HepG2 (cell line): ENCODE results near the gene CYB5R2. TPM values are rescaled to one million over a fixed set of nuclear protein-coding genes. Genes with fewer than 3 reads are reported as not detected.

ENCODE experiments used
- ATAC-seq: fragments of 200-7000 bp; cut with Tn5 transposase; 3 replicates; pipeline ENCODE4 v1.9.1; 2020; ENCODE audit warnings: mild to moderate bottlenecking, moderate library complexity
- BruUV-seq: library from RNA; stranded (reverse); fragments of 400-500 nt; replicated peaks from 2 replicates; lab custom pipeline; 2021; lab: Mats Ljungman, UMichigan
- CTCF ChIA-PET: fragments of 300-600 bp; formaldehyde crosslinking; extraction: SDS; loops from one replicate; lab custom pipeline; 2021; ENCODE audit warnings: low total read pairs, inconsistent platforms, low intra/inter-chr PET ratio; lab: Yijun Ruan, JAX
- POLR2A ChIA-PET: fragments of 350-600 bp; sonication (Branson Sonifier 250); formaldehyde crosslinking; loops from one replicate; lab custom pipeline; 2020; ENCODE audit warnings: antibody characterized with exemption, inconsistent platforms; lab: Yijun Ruan, JAX
- DNase-seq: peaks from one replicate; pipeline ENCODE4 v3.0.0-alpha.2; 2015; ENCODE audit warnings: low spot score
- FAIRE-seq: peaks from 3 replicates; lab custom pipeline; 2011; peaks lifted over from hg19 to GRCh38; lab: Jason Lieb, UNC
- H2AFZ ChIP-seq: one replicate; pipeline ENCODE4 v1.6.1; 2011; ENCODE audit warnings: low read length, inconsistent platforms
- H3K27ac ChIP-seq: fragments of 300-600 bp; 3 replicates; pipeline ENCODE4 v1.8.0; 2011; ENCODE audit warnings: mixed run types, mild to moderate bottlenecking, mixed read lengths, low read length, inconsistent platforms; ENCODE audit not compliant: insufficient read depth; ENCODE audit errors: extremely low read length
- H3K27me3 ChIP-seq, 2 experiments: fragments of 200-600 bp in 1 of 2; 2 replicates in 1 of 2; 3 replicates in 1 of 2; pipeline versions ENCODE4 v1.6.0 to v1.8.0; 2011; ENCODE audit warnings: low read length in 2 of 2, mild to moderate bottlenecking in 2 of 2, moderate library complexity in 2 of 2, inconsistent platforms in 1 of 2; ENCODE audit not compliant: insufficient read depth in 2 of 2, control insufficient read depth in 1 of 2
- H3K36me3 ChIP-seq, 2 experiments: fragments of 200-600 bp in 1 of 2; replicated peaks in 1 of 2; 2 replicates in 1 of 2; 3 replicates in 1 of 2; pipeline versions ENCODE4 v1.5.1 to v1.8.0; 2011; ENCODE audit warnings: low read length in 2 of 2, inconsistent platforms in 1 of 2; ENCODE audit not compliant: insufficient read depth in 2 of 2, control insufficient read depth in 1 of 2
- H3K4me1 ChIP-seq: 2 replicates; pipeline ENCODE4 v1.5.1; 2012; ENCODE audit warnings: low read length, inconsistent platforms; ENCODE audit not compliant: insufficient read depth
- H3K4me2 ChIP-seq: 2 replicates; pipeline ENCODE4 v1.6.0; 2011; ENCODE audit warnings: low read depth, low read length, inconsistent platforms
- H3K4me3 ChIP-seq, 3 experiments: fragments of 200-600 bp in 1 of 3; sonication (generic), shearing (Covaris generic) in 1 of 3; replicated peaks in 1 of 3; 2 replicates each; pipeline ENCODE4 v1.5.1; 2011 to 2016; ENCODE audit warnings: low read length in 3 of 3, inconsistent platforms in 2 of 3, low read depth in 2 of 3, mild to moderate bottlenecking in 2 of 3, control low read depth in 1 of 3, mixed read lengths in 1 of 3; ENCODE audit not compliant: insufficient read depth in 1 of 3
- H3K79me2 ChIP-seq: one replicate; pipeline ENCODE4 v1.6.1; 2011; ENCODE audit warnings: low read length, inconsistent platforms; ENCODE audit not compliant: insufficient read depth
- H3K9ac ChIP-seq: 2 replicates; pipeline ENCODE4 v1.6.0; 2011; ENCODE audit warnings: mild to moderate bottlenecking, low read depth, low read length, inconsistent platforms; ENCODE audit not compliant: insufficient read depth
- H3K9me3 ChIP-seq: 2 replicates; pipeline ENCODE4 v1.5.1; 2012; ENCODE audit warnings: mild to moderate bottlenecking, low read length
- H4K20me1 ChIP-seq: 2 replicates; pipeline ENCODE4 v1.6.0; 2011; ENCODE audit warnings: inconsistent platforms, mild to moderate bottlenecking, low read length, moderate library complexity; ENCODE audit not compliant: insufficient read depth
- NFE2L2 ChIP-seq: fragments of 150-350 bp; IDR thresholded peaks from 2 replicates; pipeline ENCODE4 v1.6.1; 2014; ENCODE audit warnings: low read length
- POGK ChIP-seq: sonication (generic); formaldehyde crosslinking; conservative IDR thresholded peaks from 2 replicates; pipeline ENCODE4 v1.8.0; 2022; ENCODE audit warnings: mild to moderate bottlenecking, moderate library complexity, missing genetic modification reagents
- PPARG ChIP-seq: conservative IDR thresholded peaks from 2 replicates; pipeline ENCODE4 v1.6.1; 2016; ENCODE audit warnings: missing biosample characterization, missing genetic modification reagents
- REPIN1 ChIP-seq: sonication (generic); formaldehyde crosslinking; IDR thresholded peaks from 2 replicates; pipeline ENCODE4 v1.8.0; 2022; ENCODE audit warnings: missing genetic modification reagents, low read depth, mild to moderate bottlenecking, borderline replicate concordance
- SIN3A ChIP-seq: IDR thresholded peaks from 2 replicates; pipeline ENCODE4 v1.6.1; 2011; ENCODE audit warnings: low read depth, mild to moderate bottlenecking, control low read depth, low read length, borderline replicate concordance
- TBX3 ChIP-seq: fragments of 450-650 bp; IDR thresholded peaks from 2 replicates; pipeline ENCODE4 v1.6.1; 2017; ENCODE audit warnings: antibody characterized with exemption, mild to moderate bottlenecking, inconsistent platforms, borderline replicate concordance
- U2AF1 ChIP-seq: fragments of 200-400 bp; formaldehyde crosslinking; optimal IDR thresholded peaks from 2 replicates; pipeline ENCODE3; 2017; ENCODE audit warnings: mild to moderate bottlenecking, low read depth, low read length
- ZFAT ChIP-seq: sonication (generic); formaldehyde crosslinking; conservative IDR thresholded peaks from 2 replicates; pipeline ENCODE4 v1.8.1; 2023; ENCODE audit warnings: missing genetic modification reagents, inconsistent platforms
- ZFP41 ChIP-seq: sonication (generic); formaldehyde crosslinking; IDR thresholded peaks from 2 replicates; pipeline ENCODE4 v1.4.0; 2020; ENCODE audit warnings: mild to moderate bottlenecking, missing genetic modification reagents, borderline replicate concordance
- ZFY ChIP-seq: sonication (generic); formaldehyde crosslinking; IDR thresholded peaks from 2 replicates; pipeline ENCODE4 v1.4.0; 2020; ENCODE audit warnings: missing genetic modification reagents
- ZNF510 ChIP-seq: sonication (generic); formaldehyde crosslinking; IDR thresholded peaks from 2 replicates; pipeline ENCODE4 v1.4.0; 2020; ENCODE audit warnings: low read depth, mild to moderate bottlenecking, missing genetic modification reagents
- ZSCAN30 ChIP-seq: sonication (generic); formaldehyde crosslinking; IDR thresholded peaks from 2 replicates; pipeline ENCODE4 v1.5.0; 2020; ENCODE audit warnings: mild to moderate bottlenecking, missing genetic modification reagents
- WGBS: methylation state at CpG from one replicate; pipeline ENCODE4 v1.1.6; 2017; ENCODE audit warnings: low lambda C conversion rate; 5-methylcytosine and 5-hydroxymethylcytosine counted together
- in situ Hi-C: cut with HindIII; loops from 2 replicates; pipeline ENCODE4 v1.10.0; 2017; ENCODE audit warnings: low pct_unique_long_range_greater_than_20kb; ENCODE audit not compliant: extremely low pct_ligation_motif_present
- intact Hi-C: fragments of 100-400 bp; cut with micrococcal nuclease; formaldehyde crosslinking; loops from one replicate; pipeline ENCODE4 v1.10.0; 2022; ENCODE audit not compliant: unreplicated experiment
- polyA plus RNA-seq, 8 experiments: library from polyadenylated mRNA; depleted of rRNA in 3 of 8; stranded (reverse) in 7 of 8; unstranded in 1 of 8; fragments of >200 nt; fragmentation: Illumina TruSeq in 4 of 8; extraction: Trizol in 4 of 8; gene quantifications; 2 replicates each; pipeline versions ENCODE4 v1.2.1 to v1.2.3, GENCODE V29; 2011 to 2016; ENCODE audit warnings: low read depth in 4 of 8, missing spikeins in 1 of 8, mixed read lengths in 1 of 8; ENCODE audit not compliant: insufficient read depth in 1 of 8
- total RNA-seq, 5 experiments: library from RNA; depleted of rRNA; stranded (reverse); fragments of >200 nt; fragmentation: Illumina TruSeq; extraction: Trizol; gene quantifications; 2 replicates each; pipeline ENCODE4 v1.2.3, GENCODE V29; 2016; ENCODE audit warnings: low read depth in 1 of 5

The CYB5R2 gene
- total and polyA plus RNA-seq, 2 of the 13 experiments (the other 11 are each of a cell fraction or from before 2014, with no cell fraction given), result 0.40 to 0.51 TPM

- ATAC-seq (no peak), FAIRE-seq (no peak), DNase-seq (no peak)
- Histone ChIP-seq H3K27ac (no peak overlapping the region), H3K9ac (no peak overlapping the region), H3K4me2 (no peak overlapping the region), H2AFZ (no peak overlapping the region), H4K20me1 (no peaks in the 10 kb centered on the region), H3K36me3 (peaks cover 28 to 60% of the 10 kb centered on the region in 2 experiments), H3K4me1 (peaks cover 5% of the 10 kb centered on the region; the same call in 1 of the 2 replicates), H3K27me3 (no peaks in the 10 kb centered on the region), H3K4me3 (no peak overlapping the region), H3K79me2 (no peaks in the 10 kb centered on the region), H3K9me3 (no peaks in the 10 kb centered on the region)
- in situ Hi-C loops, result no loop called here
- 60% methylated on average over 1 of the region's 1 CpG for WGBS
- intact Hi-C loops, result no loop called here
- no peak for TF ChIP-seq ZNF510 (CRISPR knock-in tag)
- no peak for TF ChIP-seq TBX3
- TF ChIP-seq U2AF1, result no peak
- no peak for TF ChIP-seq POGK
- TF ChIP-seq ZFY (CRISPR knock-in tag), result no peak
- no peak for TF ChIP-seq SIN3A
- no peak for TF ChIP-seq PPARG (CRISPR knock-in tag)
- no peak for TF ChIP-seq ZSCAN30 (CRISPR knock-in tag)
- TF ChIP-seq ZFP41 (CRISPR knock-in tag), result no peak
- TF ChIP-seq ZFAT, result no peak
- no peak for TF ChIP-seq REPIN1 (CRISPR knock-in tag)
- no peak for TF ChIP-seq NFE2L2
- BruUV-seq, result no TSS peak
- POLR2A ChIA-PET, result no interaction called here
- CTCF ChIA-PET, result no interaction called here
Observed at GRCh38 chr11:7621554-7621953, 51.7 kb downstream of the CYB5R2 start.
